Right lung (tissue), 5 donors: ENCODE measurements around the gene LRP1. TPM values are rescaled to one million over a fixed set of nuclear protein-coding genes. Genes with fewer than 3 reads are reported as not detected.
A peak's percentile ranks its signal among the peaks of the same experiment; 100 is the strongest.

Source experiments
- DNase-seq, 2 donors: peaks; one replicate each; pipeline ENCODE4 v3.0.0-alpha.2; 2013
- polyA plus RNA-seq, 5 donors: library from polyadenylated mRNA; unstranded; fragments of 120-200 nt; gene quantifications; one replicate each; pipeline versions ENCODE4 v1.2.1 to v1.2.3, GENCODE V29; 2013; ENCODE audit warnings: inconsistent platforms in 1 of 5, low replicate concordance in 1 of 5; ENCODE audit not compliant: insufficient read length in 5 of 5, insufficient read depth in 1 of 5

LRP1 gene
- polyA plus RNA-seq, 5 donors: 83.7 to 168 (median 101) TPM

DNA sequence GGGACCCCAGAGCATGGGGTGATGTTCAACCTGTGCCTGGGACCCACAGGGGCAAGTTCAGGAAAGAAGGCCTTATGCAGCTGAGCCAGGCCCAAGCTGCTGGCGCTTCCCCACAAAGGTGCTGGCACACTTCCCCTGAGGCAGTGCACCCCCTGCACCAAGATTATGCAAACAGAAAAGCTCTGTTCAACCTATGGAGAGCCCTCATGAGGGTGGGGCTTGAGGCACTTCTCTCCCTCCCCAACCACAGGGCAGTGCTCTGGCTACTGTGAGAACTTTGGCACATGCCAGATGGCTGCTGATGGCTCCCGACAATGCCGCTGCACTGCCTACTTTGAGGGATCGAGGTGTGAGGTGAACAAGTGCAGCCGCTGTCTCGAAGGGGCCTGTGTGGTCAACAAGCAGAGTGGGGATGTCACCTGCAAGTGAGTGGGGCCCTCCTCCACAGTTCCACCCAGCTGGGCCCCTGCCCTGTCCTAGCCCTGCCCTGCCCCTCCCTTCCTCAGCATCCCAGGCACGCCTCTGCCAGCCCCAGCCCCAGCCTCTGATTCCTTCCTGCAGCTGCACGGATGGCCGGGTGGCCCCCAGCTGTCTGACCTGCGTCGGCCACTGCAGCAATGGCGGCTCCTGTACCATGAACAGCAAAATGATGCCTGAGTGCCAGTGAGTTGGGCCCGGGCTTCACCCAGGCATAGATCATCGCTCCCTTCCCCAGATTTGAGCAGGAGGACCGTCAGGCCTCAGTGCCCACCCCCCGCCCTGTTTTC is 82.8 kb downstream of the LRP1 start:
- no peak for DNase-seq

GRCh38 chr12:57211791-57212700 is 83.8 kb downstream of the LRP1 start:
- DNase-seq: no peak

DNA sequence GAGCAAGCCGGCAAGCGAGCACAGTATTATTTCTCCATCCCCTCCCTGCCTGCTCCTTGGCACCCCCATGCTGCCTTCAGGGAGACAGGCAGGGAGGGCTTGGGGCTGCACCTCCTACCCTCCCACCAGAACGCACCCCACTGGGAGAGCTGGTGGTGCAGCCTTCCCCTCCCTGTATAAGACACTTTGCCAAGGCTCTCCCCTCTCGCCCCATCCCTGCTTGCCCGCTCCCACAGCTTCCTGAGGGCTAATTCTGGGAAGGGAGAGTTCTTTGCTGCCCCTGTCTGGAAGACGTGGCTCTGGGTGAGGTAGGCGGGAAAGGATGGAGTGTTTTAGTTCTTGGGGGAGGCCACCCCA is 84.4 kb downstream of the LRP1 start:
- no peak for DNase-seq

GRCh38 chr12:57213058-57213715 is 84.9 kb downstream of the LRP1 start:
- DNase-seq: peak; percentile 78 to 81

GRCh38 chr12:57213763-57214397 is 85.6 kb downstream of the LRP1 start:
- no peak for DNase-seq

DNA sequence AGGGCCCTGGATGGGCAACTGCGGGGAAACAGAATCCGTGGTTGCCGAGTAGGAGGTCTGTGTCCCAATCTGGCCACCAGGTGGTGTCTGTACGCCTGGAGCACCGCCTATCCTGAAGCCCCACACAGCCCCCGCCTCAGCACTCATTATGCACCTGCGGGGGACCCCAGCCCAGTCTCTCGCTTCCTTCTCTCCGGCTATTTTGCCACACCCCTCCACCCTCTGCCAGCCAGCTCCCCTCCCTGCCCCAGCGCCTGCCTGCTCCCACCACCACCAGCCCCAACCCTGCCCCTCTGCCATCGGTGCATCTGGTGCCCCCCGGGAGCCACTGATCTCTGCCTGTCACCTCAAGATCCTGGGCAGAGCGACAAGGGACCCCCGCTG is 86.1 kb downstream of the LRP1 start:
- DNase-seq: no peak

DNA sequence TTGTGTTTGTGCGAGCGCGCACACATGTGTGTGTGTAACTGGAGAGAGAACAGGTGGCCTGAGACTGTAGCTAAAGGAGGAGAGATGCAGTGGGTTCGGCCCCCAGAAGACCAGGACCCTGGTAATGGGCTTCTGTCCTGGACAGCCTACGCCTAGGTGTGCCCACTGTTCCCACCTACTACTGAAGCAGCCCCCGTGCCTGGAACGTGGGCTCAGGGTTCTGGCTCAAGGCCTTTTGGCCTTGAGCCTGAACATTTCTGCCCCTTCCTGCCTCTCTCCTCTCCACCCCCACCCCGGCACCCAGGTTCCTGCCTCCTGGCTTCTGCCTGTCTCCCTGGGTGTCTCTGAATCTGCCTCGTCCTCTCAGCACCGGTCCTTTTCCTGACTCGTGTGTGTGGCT is 86.8 kb downstream of the LRP1 start:
- no peak for DNase-seq

GRCh38 chr12:57215668-57216013 is 87.4 kb downstream of the LRP1 start:
- DNase-seq: no peak

GRCh38 chr12:57216014-57216911 is 88.0 kb downstream of the LRP1 start, which contains the start of gene NXPH4:
TSS of gene NXPH4 (plus strand) at chr12:57216794. CDS start at chr12:57216970, 176 bp downstream.
- no peak for DNase-seq

DNA sequence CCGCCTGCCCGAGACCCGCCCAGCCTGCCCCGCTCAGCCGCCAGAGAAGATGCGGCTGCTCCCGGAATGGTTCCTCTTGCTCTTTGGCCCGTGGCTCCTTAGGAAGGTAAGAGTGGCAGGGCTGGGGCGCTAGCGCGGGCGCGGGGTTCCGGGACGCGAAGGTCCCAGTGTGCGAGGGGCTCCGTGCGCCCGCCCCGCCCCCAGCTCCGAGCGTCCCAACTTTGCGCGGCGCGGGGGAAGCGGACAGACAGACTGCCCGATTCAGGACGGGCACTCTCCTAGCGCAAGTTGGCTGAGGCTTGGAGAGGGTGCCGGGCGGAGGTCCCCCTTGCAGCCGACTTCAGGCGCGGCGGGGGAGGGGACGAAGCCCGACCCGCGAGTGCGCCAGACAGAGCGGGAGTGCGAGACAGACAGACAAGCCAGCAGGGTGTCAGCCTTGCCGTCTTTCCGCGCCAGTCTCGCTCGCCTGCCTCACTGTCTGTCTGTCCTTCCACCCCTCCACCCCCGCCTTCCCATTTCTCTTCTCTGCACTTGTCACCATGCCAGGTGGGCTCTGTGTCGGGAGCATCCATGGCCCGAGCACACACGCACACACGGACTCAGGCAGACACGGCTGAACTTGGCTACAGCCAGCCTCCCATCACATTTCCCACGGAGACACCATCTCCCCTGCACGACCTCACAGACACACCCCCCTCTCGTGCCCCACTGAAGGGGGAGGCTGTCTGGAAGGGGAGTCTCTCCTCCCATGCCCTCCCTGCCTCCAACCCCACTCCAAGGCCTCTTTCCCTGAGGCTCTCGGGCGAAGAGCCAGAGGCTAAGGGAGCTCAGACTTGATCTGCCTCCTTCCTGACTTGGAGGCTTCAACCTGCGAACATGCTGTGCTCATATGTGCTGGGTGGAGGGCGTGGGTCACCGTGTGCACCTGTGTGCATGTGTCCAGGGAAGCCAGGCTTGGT is 88.9 kb downstream of the LRP1 start:
- DNase-seq: no peak

DNA sequence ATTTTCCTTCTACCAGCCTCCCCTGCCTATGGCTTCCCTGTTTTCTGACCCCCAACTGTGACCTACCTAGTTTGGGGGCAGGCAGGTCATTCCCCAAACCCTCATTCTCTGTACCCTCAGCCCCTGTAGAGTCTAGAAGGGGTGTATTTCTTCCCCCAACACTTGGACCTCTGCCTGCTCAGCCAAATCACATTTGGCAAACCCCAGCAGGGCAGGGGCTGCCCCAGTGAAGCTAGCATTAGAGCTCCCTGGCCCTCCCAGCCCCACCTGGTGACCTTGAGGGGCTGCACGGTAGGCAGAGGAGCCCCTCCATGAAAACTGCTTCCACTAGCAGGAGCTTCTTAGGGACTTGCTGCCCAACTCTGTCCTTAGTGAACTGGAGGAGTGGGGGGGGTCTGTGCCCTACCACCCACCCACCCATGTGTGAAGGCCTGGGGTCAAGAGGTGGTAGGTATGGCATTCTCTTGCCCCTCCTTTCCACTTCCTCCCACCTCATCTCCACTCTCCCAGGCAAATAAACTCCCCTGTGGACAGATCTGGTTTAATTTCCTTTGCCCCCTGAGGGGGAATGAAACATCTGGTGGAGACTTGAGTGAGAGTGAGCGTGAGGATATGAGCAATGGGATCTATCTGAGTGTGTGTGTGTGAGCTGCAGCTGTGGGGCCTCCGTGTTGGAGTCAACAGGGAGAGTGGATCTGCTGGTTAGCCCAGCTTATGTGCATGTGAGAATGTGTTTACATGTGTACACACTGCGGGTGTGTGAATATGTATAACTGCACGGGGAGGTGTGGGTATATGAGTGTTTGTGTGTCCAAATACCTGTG is 90.0 kb downstream of the LRP1 start:
- no peak for DNase-seq

- no peak for DNase-seq
These were observed 91.1 kb downstream of the LRP1 start for GRCh38 chr12:57219205-57219992.

DNA sequence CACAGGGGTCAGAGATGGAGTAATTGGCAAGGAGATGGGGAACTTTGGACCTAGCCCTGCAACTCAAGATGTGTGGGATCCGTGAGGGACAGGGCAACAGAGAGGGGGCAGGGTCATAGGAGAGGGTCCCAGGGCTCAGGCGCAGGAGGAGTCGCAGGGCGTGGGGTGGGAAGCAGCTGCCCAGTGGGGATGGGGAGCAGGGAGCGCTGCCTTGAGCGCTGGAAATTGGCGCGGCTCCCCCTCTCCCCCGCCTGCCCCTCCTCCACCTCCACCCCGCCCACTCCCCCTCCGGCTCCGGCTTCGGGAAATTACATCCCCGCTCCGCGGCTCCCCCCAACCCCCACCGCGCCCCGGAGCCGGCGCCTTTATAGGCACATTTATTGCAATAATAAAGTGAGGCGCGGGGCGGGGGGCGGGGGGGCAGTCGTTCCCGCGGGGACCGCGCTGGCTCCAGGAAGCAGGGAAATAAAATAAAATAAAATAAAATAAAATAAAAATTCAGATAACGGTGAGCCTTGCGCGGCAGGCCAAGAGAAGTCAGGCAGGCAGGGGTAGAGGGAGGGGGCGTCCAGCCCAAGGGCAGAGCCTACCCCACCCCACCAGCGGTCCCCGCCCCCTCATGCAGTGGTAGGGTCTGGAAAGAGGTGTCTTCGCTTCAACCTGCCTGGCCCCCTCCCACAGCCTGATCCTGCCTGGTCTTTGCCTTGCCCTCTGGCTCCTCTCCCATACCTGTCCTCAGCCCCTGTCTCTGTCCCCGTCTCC is 91.9 kb downstream of the LRP1 start:
- no peak for DNase-seq

DNA sequence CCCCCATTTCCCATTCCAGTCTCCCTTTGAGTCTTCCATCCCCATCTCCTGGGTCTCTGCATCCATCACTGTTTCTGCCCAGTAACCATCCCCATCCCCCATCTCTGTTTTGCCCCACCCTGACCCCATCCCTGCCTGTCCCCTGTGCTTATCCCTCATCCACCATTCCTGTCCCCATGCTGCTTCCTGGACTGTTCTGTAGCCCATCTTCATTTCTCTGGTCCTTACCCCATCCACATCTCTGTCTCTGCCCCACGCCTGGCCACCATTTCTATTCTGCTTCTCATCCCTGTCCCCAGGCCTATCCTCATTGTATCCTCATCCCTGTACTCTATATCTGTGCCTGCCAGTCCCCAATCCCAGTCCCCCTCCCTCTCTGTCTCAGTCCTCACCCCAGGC is 92.5 kb downstream of the LRP1 start:
- DNase-seq: no peak

GRCh38 chr12:57221169-57221917 is 93.1 kb downstream of the LRP1 start:
- no peak for DNase-seq
